K562 (cell line): ENCODE results near the gene CRYBA1. TPM values are rescaled to one million over a fixed set of nuclear protein-coding genes. Genes with fewer than 3 reads are reported as not detected.

Source experiments
- ATAC-seq: fragments of 200-7000 bp; cut with Tn5 transposase; 3 replicates; pipeline ENCODE4 v1.9.1; 2020; ENCODE audit warnings: moderate library complexity
- BruUV-seq: library from RNA; stranded (reverse); fragments of 400-500 nt; replicated peaks from 2 replicates; lab custom pipeline; 2021; lab: Mats Ljungman, UMichigan
- CTCF ChIA-PET: fragments of 300-600 bp; formaldehyde crosslinking; extraction: SDS; loops from one replicate; lab custom pipeline; 2021; ENCODE audit warnings: low intra/inter-chr PET ratio; lab: Yijun Ruan, JAX
- POLR2A ChIA-PET: fragments of 300-600, 350-650 bp; sonication (Branson Sonifier 250); formaldehyde crosslinking; extraction: SDS; loops from one replicate; lab custom pipeline; 2021; ENCODE audit warnings: antibody characterized with exemption, inconsistent platforms; lab: Yijun Ruan, JAX
- DNase-seq, 4 experiments: peaks; one replicate each; pipeline versions ENCODE4 v3.0.0 to v3.0.0-alpha.2; 2011 to 2018; ENCODE audit warnings: low spot score in 3 of 4, mixed read lengths in 3 of 4; ENCODE audit errors: extremely low read depth in 1 of 4
- FAIRE-seq: peaks from 2 replicates; lab custom pipeline; 2011; peaks lifted over from hg19 to GRCh38; lab: Jason Lieb, UNC
- H2AFZ ChIP-seq: 2 replicates; pipeline ENCODE4 v1.6.0; 2011; ENCODE audit warnings: low read depth, low read length, control low read depth, inconsistent platforms
- H3K27ac ChIP-seq: fragments of 200-600 bp; 3 replicates; pipeline ENCODE4 v1.8.0; 2011; ENCODE audit warnings: low read depth, mild to moderate bottlenecking, control low read depth, inconsistent platforms, low read length, moderate library complexity, mixed read lengths; ENCODE audit errors: extremely low read depth
- H3K27me3 ChIP-seq, 2 experiments: fragments of 300-600 bp in 1 of 2; 2 replicates in 1 of 2; 3 replicates in 1 of 2; pipeline versions ENCODE4 v1.6.0 to v1.8.0; 2011; ENCODE audit warnings: inconsistent platforms in 2 of 2, low read length in 2 of 2, mild to moderate bottlenecking in 1 of 2, mixed read lengths in 1 of 2, moderate library complexity in 1 of 2; ENCODE audit not compliant: control insufficient read depth in 2 of 2, insufficient read depth in 2 of 2
- H3K36me3 ChIP-seq: fragments of 300-600 bp; 3 replicates; pipeline ENCODE4 v1.8.0; 2011; ENCODE audit warnings: mild to moderate bottlenecking, low read length, inconsistent platforms; ENCODE audit not compliant: control insufficient read depth, insufficient read depth
- H3K4me1 ChIP-seq, 2 experiments: fragments of 200-600 bp in 1 of 2; replicated peaks in 1 of 2; 2 replicates in 1 of 2; 3 replicates in 1 of 2; pipeline versions ENCODE4 v1.5.1 to v1.8.0; 2011; ENCODE audit warnings: inconsistent platforms in 2 of 2, low read length in 2 of 2, mild to moderate bottlenecking in 1 of 2, mixed read lengths in 1 of 2, moderate library complexity in 1 of 2; ENCODE audit not compliant: control insufficient read depth in 2 of 2, insufficient read depth in 2 of 2
- H3K4me2 ChIP-seq: 2 replicates; pipeline ENCODE4 v1.6.1; 2011; ENCODE audit warnings: low read length, control low read depth, inconsistent platforms, mixed read lengths; ENCODE audit not compliant: insufficient read depth
- H3K4me3 ChIP-seq: fragments of 200-600 bp; sonication (generic), shearing (Covaris generic); 2 replicates; pipeline ENCODE4 v1.5.1; 2016; ENCODE audit warnings: control low read depth, inconsistent platforms
- H3K79me2 ChIP-seq: fragments of 200-600 bp; 3 replicates; pipeline ENCODE4 v1.8.0; 2011; ENCODE audit warnings: low read length, inconsistent platforms; ENCODE audit not compliant: control insufficient read depth, insufficient read depth
- H3K9ac ChIP-seq, 2 experiments: 2 replicates each; pipeline versions ENCODE4 v1.6.0 to v1.6.1; 2011; ENCODE audit warnings: low read depth in 2 of 2, low read length in 2 of 2, control low read depth in 1 of 2, inconsistent platforms in 1 of 2, mild to moderate bottlenecking in 1 of 2, mixed read lengths in 1 of 2; ENCODE audit not compliant: insufficient read depth in 1 of 2
- H3K9me1 ChIP-seq: one replicate; pipeline ENCODE4 v1.6.0; 2011; ENCODE audit warnings: inconsistent platforms, mild to moderate bottlenecking, low read length, moderate library complexity; ENCODE audit not compliant: control insufficient read depth, insufficient read depth
- H3K9me3 ChIP-seq: replicated peaks from 2 replicates; pipeline ENCODE4 v1.5.1; 2011; ENCODE audit warnings: low read depth, low read length, inconsistent platforms; ENCODE audit not compliant: control insufficient read depth, insufficient read depth
- H4K20me1 ChIP-seq: replicated peaks from 2 replicates; pipeline ENCODE4 v1.6.1; 2011; ENCODE audit warnings: low read length, inconsistent platforms, mixed read lengths; ENCODE audit not compliant: control insufficient read depth, insufficient read depth
- CAMTA2 ChIP-seq: fragments of 250-450 bp; sonication (Bioruptor Pico); conservative IDR thresholded peaks from 2 replicates; pipeline ENCODE4 v1.5.1; 2022
- DMBX1 ChIP-seq: fragments of 250-450 bp; sonication (Bioruptor Pico); IDR thresholded peaks from 2 replicates; pipeline ENCODE4 v1.8.0; 2022; ENCODE audit warnings: inconsistent platforms, mild to moderate bottlenecking, moderate library complexity, borderline replicate concordance
- ELF1 ChIP-seq: fragments of 200-800 bp; sonication (Bioruptor generic); IDR thresholded peaks from 2 replicates; pipeline ENCODE4 v1.6.1; 2016; ENCODE audit warnings: missing genetic modification characterization, missing compliant biosample characterization
- FOXA1 ChIP-seq: fragments of 450-650 bp; IDR thresholded peaks from 2 replicates; pipeline ENCODE4 v1.6.1; 2016; ENCODE audit warnings: mild to moderate bottlenecking, borderline replicate concordance
- RAD21 ChIP-seq, 2 experiments: fragments of 250-450 bp in 1 of 2; fragments of 450-650 bp in 1 of 2; sonication (Bioruptor Pico) in 1 of 2; formaldehyde crosslinking in 1 of 2; IDR thresholded peaks in 1 of 2; conservative IDR thresholded peaks in 1 of 2; 2 replicates each; pipeline versions ENCODE4 v1.4.0 to v1.8.0; 2020 to 2022; ENCODE audit warnings: mild to moderate bottlenecking in 2 of 2, moderate library complexity in 1 of 2
- ZFPM2 ChIP-seq: fragments of 250-450 bp; sonication (Bioruptor Pico); IDR thresholded peaks from 2 replicates; pipeline ENCODE4 v1.5.1; 2022; ENCODE audit warnings: mild to moderate bottlenecking
- ZKSCAN3 ChIP-seq: fragments of 250-450 bp; sonication (Bioruptor Pico); IDR thresholded peaks from 2 replicates; pipeline ENCODE4 v1.4.0; 2020
- ZNF121 ChIP-seq: sonication (generic); formaldehyde crosslinking; conservative IDR thresholded peaks from 2 replicates; pipeline ENCODE4 v1.8.0; 2022; ENCODE audit warnings: missing genetic modification reagents
- ZNF140 ChIP-seq: fragments of 250-450 bp; sonication (Bioruptor Pico); IDR thresholded peaks from 2 replicates; pipeline ENCODE4 v1.8.0; 2021; ENCODE audit warnings: moderate library complexity, mild to moderate bottlenecking, inconsistent platforms
- ZNF347 ChIP-seq: fragments of 450-650 bp; formaldehyde crosslinking; IDR thresholded peaks from 2 replicates; pipeline ENCODE4 v1.4.0; 2020; ENCODE audit warnings: low read depth, mild to moderate bottlenecking, moderate library complexity
- WGBS: fragments of 100-300 bp; shearing (Covaris generic); methylation state at CpG from one replicate; pipeline ENCODE4 v1.1.6; 2016; ENCODE audit warnings: low coverage, mixed read lengths; ENCODE audit not compliant: insufficient coverage; ENCODE audit errors: missing lambda C conversion rate; 5-methylcytosine and 5-hydroxymethylcytosine counted together
- in situ Hi-C: fragments of 300-500 bp; cut with MboI; formaldehyde crosslinking; loops from 4 replicates; pipeline ENCODE4 v1.15.0; 2018; ENCODE audit warnings: inconsistent platforms, mixed read lengths
- intact Hi-C: fragments of 100-400 bp; cut with micrococcal nuclease; formaldehyde crosslinking; loops from 2 replicates; pipeline ENCODE4 v1.14.2; 2022
- polyA plus RNA-seq, 8 experiments: library from polyadenylated mRNA; depleted of rRNA in 4 of 8; stranded (reverse) in 5 of 8; unstranded in 3 of 8; fragments of >200 nt; fragmentation: Nextera tagmentation in 2 of 8; fragmentation: Illumina TruSeq in 1 of 8; extraction: Ambion mirVana in 2 of 8; extraction: Trizol in 1 of 8; gene quantifications; 2 replicates each; pipeline versions ENCODE4 v1.2.1 to v1.2.3, GENCODE V29; 2011 to 2014; ENCODE audit warnings: inconsistent platforms in 1 of 8, missing spikeins in 1 of 8
- total RNA-seq, 7 experiments: library from RNA; depleted of rRNA in 6 of 7; stranded (reverse); fragments of >200 nt in 6 of 7; fragmentation: Illumina TruSeq in 2 of 7; extraction: Trizol in 2 of 7; gene quantifications; 2 replicates each; pipeline versions ENCODE4 v1.2.1 to v1.2.3, GENCODE V29; 2011 to 2021; ENCODE audit warnings: low replicate concordance in 1 of 7
- TF ChIP-seq, protein P1 (sequence below): IDR thresholded peaks from 3 replicates; pipeline ENCODE4 v1.6.1; 2011; ENCODE audit warnings: borderline replicate concordance, mild to moderate bottlenecking, moderate library complexity; ENCODE audit not compliant: insufficient read length; ENCODE audit errors: extremely low read depth
- TF ChIP-seq, protein P2 (sequence below): fragments of 450-650 bp; IDR thresholded peaks from 2 replicates; pipeline ENCODE4 v1.6.1; 2017; ENCODE audit warnings: mild to moderate bottlenecking, moderate library complexity
- TF ChIP-seq, protein P3 (sequence below): fragments of 250-450 bp; sonication (Bioruptor Pico); IDR thresholded peaks from 2 replicates; pipeline ENCODE4 v1.5.0; 2021

The CRYBA1 gene
- total and polyA plus RNA-seq, 9 of the 15 experiments (the other 6 are each of a cell fraction or from before 2014, with no cell fraction given): not detected

DNA sequence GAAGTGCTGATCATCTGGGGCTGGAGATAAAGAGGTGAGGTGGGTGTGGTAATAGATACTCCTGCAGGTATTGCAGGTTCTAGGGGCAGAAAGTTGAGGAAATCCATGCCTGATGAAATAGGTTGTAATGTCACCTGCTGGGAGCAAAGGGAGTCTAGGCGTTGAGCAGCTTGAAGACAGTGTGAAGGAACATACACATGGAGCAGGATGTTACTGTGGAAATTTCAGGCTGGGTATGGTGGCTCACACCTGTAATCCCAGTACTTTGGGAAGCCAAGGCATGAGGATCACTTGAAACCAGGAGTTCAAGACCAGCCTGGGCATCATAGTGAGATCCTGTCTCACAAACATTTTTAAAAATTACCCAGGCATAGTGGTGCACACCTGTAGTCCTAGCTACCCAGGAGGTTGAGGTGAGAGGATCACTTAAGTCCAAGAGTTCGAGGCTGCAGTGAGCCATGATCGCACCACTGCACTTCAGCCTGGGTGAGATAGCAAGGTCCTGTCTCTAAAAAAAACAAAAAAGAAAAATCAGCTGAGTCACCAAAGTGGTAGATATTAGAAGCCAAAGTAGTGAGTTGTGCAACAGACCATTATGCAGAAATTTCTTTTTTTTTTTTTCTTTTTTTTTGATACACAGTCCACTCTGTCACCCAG, 9.1 kb upstream of the CRYBA1 start:
- POLR2A ChIA-PET: interaction anchor here (0.6 to 1.5 kb wide), 7 partner anchors 13 to 703 kb away, joined by 3 to 6 read pairs (median 3); partner anchors contain the start of genes MYO18A and NUFIP2
- TF ChIP-seq ZFPM2 (CRISPR knock-in tag): no peak
- TF ChIP-seq ELF1: no peak
- TF ChIP-seq, protein P1, sequence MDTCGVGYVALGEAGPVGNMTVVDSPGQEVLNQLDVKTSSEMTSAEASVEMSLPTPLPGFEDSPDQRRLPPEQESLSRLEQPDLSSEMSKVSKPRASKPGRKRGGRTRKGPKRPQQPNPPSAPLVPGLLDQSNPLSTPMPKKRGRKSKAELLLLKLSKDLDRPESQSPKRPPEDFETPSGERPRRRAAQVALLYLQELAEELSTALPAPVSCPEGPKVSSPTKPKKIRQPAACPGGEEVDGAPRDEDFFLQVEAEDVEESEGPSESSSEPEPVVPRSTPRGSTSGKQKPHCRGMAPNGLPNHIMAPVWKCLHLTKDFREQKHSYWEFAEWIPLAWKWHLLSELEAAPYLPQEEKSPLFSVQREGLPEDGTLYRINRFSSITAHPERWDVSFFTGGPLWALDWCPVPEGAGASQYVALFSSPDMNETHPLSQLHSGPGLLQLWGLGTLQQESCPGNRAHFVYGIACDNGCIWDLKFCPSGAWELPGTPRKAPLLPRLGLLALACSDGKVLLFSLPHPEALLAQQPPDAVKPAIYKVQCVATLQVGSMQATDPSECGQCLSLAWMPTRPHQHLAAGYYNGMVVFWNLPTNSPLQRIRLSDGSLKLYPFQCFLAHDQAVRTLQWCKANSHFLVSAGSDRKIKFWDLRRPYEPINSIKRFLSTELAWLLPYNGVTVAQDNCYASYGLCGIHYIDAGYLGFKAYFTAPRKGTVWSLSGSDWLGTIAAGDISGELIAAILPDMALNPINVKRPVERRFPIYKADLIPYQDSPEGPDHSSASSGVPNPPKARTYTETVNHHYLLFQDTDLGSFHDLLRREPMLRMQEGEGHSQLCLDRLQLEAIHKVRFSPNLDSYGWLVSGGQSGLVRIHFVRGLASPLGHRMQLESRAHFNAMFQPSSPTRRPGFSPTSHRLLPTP: no peak
- TF ChIP-seq ZNF347 (CRISPR knock-in tag): no peak
- no peak for TF ChIP-seq ZNF140 (CRISPR knock-in tag)
- TF ChIP-seq FOXA1: no peak
- no peak for TF ChIP-seq CAMTA2 (CRISPR knock-in tag)
- no peak for TF ChIP-seq ZKSCAN3 (CRISPR knock-in tag)
- TF ChIP-seq, protein P2, sequence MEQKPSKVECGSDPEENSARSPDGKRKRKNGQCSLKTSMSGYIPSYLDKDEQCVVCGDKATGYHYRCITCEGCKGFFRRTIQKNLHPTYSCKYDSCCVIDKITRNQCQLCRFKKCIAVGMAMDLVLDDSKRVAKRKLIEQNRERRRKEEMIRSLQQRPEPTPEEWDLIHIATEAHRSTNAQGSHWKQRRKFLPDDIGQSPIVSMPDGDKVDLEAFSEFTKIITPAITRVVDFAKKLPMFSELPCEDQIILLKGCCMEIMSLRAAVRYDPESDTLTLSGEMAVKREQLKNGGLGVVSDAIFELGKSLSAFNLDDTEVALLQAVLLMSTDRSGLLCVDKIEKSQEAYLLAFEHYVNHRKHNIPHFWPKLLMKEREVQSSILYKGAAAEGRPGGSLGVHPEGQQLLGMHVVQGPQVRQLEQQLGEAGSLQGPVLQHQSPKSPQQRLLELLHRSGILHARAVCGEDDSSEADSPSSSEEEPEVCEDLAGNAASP: no peak
- TF ChIP-seq DMBX1: peak; percentile 48; the same call in 1 of the 2 replicates
- TF ChIP-seq ZNF121: peak; percentile 10; the same call in 1 of the 2 replicates
- TF ChIP-seq RAD21 (CRISPR knock-in tag; conservative IDR thresholded peaks at IDR 0.05 in 1 of 2, IDR thresholded peaks at IDR 0.05 in 1 of 2): no peak
- TF ChIP-seq, protein P3, sequence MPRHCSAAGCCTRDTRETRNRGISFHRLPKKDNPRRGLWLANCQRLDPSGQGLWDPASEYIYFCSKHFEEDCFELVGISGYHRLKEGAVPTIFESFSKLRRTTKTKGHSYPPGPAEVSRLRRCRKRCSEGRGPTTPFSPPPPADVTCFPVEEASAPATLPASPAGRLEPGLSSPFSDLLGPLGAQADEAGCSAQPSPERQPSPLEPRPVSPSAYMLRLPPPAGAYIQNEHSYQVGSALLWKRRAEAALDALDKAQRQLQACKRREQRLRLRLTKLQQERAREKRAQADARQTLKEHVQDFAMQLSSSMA (CRISPR knock-in tag): no peak

More for the DNA sequence above, 9.1 kb upstream of the CRYBA1 start:
- Histone ChIP-seq H3K9ac (no peak overlapping the region; a peak in 1 of 4 replicates), H3K9me3 (no peaks in the 10 kb centered on the region), H2AFZ (peak overlapping the region; percentile 19; the same call in 1 of the 2 replicates), H3K79me2 (no peaks in the 10 kb centered on the region), H3K9me1 (no peaks in the 10 kb centered on the region), H3K27ac (peak overlapping the region; percentile 38; the same call in 1 of the 3 replicates), H3K4me3 (no peak overlapping the region), H4K20me1 (no peaks in the 10 kb centered on the region), H3K27me3 (no peaks in the 10 kb centered on the region), H3K36me3 (no peaks in the 10 kb centered on the region), H3K4me2 (peak overlapping the region; percentile 3; the same call in 1 of the 2 replicates), H3K4me1 (peaks cover 3 to 13% of the 10 kb centered on the region in 2 experiments; a peak in 3 of 5 replicates)
- DNase-seq (peak in 1 of 4 experiments; percentile 30), FAIRE-seq (peak; percentile 81), ATAC-seq (peak; percentile 74)
- CTCF ChIA-PET: no interaction called here
- intact Hi-C loops: no loop called here
- in situ Hi-C loops: no loop called here
- WGBS: 11% methylated on average over 3 of the region's 3 CpGs
- no TSS peak for BruUV-seq
